ENCODE measurements around the gene COL9A1.

DNA sequence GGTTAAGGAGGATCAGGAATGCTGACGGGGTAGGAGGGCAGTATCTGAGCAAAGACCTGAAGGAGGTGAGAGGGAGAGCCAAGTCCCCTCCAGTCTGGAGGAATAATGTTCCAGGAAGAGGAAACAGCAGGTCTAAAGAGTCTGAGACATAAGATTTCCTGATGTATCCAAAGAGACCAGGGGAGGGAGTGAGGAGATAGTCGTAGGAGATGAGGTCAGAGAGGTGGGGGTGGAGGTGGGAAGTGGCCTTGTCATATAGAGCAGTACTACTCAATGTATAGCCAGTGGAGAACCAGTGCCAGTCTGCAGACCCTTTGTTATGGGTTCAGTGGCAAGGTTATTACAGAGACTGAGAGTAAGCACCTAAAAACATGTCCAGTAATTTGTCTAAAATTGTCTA is 130.6 kb downstream of the COL9A1 start:
- TF ChIP-seq, protein P1, sequence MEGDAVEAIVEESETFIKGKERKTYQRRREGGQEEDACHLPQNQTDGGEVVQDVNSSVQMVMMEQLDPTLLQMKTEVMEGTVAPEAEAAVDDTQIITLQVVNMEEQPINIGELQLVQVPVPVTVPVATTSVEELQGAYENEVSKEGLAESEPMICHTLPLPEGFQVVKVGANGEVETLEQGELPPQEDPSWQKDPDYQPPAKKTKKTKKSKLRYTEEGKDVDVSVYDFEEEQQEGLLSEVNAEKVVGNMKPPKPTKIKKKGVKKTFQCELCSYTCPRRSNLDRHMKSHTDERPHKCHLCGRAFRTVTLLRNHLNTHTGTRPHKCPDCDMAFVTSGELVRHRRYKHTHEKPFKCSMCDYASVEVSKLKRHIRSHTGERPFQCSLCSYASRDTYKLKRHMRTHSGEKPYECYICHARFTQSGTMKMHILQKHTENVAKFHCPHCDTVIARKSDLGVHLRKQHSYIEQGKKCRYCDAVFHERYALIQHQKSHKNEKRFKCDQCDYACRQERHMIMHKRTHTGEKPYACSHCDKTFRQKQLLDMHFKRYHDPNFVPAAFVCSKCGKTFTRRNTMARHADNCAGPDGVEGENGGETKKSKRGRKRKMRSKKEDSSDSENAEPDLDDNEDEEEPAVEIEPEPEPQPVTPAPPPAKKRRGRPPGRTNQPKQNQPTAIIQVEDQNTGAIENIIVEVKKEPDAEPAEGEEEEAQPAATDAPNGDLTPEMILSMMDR (conservative IDR thresholded peaks at IDR 0.05; ENCODE audit: low read depth, low read length): no peak
- TF ChIP-seq RFX5 (IDR thresholded peaks at IDR 0.05; ENCODE audit: low read depth, low read length) (no peak), MAZ (IDR thresholded peaks at IDR 0.05; ENCODE audit: borderline replicate concordance, low read depth, low read length) (no peak), CEBPB (IDR thresholded peaks at IDR 0.05; ENCODE audit: low read depth, low read length) (no peak)
